H54 (cell line): ENCODE results near the gene NEMP2.
"Not testable (repeated sequence)": the region's sequence is repeated elsewhere in the genome, so short reads cannot be mapped to it uniquely, and the experiment has no call there.

Experiments used
- DNase-seq: peaks from one replicate; pipeline ENCODE4 v3.0.0; 2011; ENCODE audit warnings: low spot score, mixed read lengths; ENCODE audit not compliant: insufficient read length
- FAIRE-seq: peaks from 3 replicates; lab custom pipeline; 2011; peaks lifted over from hg19 to GRCh38; lab: Jason Lieb, UNC
- POLR2A ChIP-seq: IDR thresholded peaks from 2 replicates; pipeline ENCODE4 v1.6.1; 2011; ENCODE audit warnings: low read depth, mild to moderate bottlenecking, low read length

NEMP2 gene

DNA sequence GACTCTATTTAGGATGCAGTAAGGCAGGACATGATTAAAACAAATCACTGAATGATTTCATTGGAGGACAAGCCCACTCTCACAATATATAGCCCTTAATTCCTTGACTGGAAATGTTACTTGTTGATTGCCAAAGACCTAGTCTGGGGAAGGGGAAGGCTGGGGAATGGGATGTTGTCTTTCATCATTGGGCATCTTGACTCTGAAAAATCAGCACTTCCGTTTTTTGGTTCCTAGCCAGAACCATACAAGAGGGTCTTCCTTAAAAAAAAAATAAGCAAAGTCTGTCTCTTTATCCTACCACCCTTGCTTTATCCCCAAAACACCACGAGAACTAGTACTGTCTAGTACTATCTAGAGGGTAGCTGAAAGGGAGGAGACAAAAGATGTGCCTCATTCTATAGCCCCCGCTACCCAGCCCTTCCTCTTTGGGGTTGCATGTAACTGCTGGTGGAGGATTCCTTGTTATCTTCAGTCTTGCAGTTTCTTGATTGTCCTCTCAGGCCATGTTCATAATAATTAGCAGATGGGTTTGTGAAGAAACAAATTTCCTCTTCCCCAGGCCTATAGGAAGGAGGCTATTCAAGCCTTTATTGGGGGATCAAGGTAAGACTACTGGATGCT is 55.8 kb downstream of the NEMP2 start:
- FAIRE-seq (no peak), DNase-seq (no peak)
- no peak for TF ChIP-seq POLR2A

DNA sequence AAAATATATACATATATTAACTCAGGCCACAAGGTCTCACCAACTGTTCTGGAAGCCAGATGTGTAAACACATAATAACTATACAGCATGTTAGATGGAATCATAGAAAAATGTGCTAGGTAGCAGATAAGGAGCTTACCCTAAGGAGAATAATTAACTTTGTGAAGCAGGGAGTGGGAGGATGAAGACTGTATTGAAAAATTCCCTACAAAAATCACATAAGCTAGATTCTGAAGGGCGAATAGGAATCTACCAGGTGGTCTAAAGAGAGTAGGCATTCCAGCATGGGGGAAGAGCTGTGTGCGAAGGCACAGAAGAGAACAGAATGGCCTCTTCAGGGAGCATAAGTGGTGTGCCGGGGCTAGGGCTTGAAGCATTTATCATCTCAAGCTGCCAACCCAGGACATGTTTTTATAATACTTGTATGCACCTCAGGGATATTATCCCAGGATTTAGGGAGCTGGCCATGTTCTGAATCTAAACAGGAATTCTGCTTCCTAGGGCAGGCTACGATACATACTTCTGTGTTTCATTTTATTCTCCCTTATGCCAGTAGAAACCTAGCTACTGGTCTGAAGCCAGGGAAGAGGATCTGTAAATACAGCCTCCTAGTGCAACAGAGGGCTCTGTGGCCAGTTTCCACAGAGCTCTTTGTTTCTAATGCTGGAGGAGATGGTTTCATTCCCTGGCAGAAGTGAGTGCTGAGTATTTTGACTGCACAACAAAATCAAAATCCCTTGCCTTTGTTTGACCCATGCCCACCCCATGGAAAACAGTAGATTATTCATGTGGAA is 56.7 kb downstream of the NEMP2 start:
- TF ChIP-seq POLR2A: no peak
- FAIRE-seq (no peak), DNase-seq (no peak)

DNA sequence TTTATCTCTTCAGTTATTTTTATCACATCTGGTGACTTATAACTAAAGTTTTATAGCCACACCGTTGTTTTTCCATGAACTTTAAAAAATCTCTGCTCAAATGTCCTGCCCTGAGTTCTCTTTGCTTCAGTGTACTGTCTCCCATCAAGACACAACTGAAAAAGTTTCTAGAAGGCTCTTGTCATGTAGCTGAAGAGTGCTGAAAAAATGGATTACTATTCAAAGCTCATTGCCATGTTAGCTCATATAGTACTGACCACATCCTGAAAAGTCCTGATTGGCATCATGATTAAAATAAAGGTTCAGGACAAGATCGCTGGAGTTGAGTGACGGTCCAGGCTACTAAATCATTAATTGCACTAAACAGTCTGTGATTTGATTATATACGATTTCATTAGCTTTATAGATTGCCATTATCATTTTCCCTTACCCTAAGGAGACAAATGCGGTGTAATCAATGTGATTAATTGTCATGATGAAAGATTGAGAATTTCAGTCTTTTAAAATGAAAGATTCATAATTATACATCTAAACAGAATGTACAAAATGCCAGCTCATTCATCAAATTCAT is 64.2 kb downstream of the NEMP2 start:
- DNase-seq (no peak), FAIRE-seq (no peak)
- no peak for TF ChIP-seq POLR2A

DNA sequence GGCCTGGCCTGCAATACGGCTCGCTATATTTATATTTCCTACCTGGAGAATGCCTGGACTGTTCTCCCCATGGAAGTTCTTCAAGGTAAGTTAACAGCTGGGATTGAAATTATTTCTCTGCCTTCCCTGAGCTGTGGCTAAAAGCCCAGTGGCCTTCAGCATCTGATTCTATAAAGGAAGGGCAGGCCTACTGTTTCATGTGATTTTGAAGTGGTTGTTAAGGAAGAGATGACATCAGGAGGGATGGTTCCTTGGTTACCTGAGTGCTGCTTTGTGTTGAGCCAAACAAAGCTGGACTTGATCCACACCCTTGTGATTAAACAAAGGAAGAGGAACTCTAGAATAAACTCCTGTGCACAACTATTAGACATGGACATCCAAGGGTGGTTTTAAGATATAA is 64.8 kb downstream of the NEMP2 start:
- no peak for TF ChIP-seq POLR2A
- no peak for DNase-seq
- no peak for FAIRE-seq

DNA sequence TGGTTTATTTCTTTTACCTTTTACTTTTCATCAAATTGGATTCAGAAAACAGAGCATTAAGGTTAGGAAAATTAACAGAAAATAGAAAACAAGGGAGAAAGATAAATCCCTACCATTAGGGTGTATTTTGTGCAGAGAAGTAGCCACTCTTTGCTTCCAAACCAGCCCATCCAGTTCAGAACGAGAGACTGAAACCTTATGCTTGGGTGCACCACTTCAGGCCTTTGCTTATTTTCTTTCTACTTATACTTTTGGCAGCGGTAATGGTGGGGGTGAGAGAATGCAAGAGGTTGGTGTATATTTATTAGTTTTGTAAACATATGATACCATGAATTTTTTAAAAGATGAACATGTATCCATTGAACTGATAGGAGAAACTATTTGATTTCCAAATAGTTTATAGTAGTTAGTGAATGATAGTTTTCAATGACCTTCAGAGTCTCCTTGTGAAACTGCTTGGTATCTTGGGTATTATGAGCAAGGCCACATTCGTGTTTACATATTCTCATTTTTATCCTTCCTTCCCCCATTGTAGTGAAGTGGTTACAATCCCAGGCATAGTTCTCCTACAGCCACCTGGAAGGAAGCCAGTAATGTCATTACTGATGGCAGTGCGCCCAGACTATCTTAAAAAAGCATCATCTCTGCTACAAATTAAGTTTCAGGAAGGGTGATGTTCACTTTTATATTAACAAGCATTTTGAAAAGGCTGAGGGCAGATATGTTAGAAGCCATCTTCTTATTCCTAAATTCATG is 65.5 kb downstream of the NEMP2 start:
- TF ChIP-seq POLR2A: no peak
- DNase-seq (peak; percentile 44), FAIRE-seq (peak; percentile 92)

DNA sequence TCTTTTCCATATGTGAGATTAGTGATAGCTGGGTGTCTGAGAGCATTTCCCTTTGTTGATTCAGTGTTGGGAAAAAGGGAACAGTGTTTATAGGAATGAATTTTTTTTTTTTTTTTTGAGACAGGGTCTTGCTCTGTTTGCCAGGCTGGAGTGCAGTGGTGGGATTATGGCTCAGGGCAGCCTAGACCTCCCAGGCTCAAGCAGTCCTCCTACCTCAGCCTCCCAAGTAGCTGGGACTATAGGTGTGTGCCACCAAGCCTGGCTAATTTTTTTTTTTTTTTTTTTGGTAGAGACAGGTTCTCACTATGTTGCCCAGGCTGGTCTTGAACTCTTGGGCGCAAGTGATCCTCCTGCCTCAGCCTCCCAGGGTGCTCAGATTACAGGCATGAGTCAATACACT is 66.2 kb downstream of the NEMP2 start:
- not testable (repeated sequence) for FAIRE-seq, DNase-seq

DNA sequence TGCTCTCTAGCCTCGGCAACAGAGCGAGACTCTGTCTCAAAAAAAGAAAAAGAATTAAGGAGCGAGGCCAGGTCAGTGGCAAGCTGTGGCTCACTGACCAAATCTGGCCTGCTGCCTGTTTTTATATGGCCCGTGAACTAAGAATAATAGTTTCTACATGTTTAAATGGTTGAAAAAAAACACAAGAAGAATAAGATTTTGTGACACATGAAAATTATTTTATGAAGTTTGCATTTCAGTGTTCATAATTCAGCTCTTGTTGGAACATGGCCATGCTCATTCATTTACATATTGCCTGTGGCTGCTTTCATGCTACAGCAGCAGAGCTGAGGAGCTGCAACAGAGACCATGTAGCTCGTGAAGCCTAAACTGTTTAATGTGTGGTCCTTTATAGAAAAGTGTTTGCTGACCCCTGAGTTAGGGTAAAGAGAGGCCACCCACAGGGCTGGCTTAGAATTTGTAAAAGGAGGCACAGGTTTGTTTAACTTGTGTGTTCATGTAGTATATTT is 66.9 kb downstream of the NEMP2 start:
- FAIRE-seq: no peak
- DNase-seq: no peak
- no peak for TF ChIP-seq POLR2A

DNA sequence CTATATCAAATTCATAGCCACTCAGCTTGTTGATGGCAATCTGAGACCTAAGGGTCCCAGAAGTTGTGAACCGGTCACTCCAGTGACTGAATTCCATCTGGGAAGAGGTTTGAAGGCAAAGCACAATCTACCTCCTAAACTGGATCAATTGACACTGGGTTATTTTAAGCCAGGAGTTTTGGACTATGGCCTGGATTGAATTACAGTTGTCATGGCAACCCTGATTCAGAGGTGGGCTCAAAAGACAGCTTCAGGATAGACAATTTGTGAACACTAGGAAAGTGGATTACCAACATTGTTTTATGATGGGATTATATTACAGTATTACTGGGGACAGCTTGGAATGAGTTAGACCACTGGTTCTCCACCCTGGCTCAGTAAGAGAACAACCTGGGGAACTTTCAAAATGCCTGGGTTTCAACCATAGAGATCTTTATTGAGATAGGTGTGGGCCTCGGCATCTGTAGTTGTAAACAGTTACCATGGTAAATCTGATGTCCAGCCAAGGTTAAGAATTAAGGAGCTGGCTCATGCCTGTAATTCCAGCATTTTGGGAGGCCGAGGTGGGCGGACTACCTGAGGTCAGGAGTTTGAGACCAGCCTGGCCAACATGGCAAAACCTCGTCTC is 67.6 kb downstream of the NEMP2 start:
- FAIRE-seq (no peak), DNase-seq (no peak)
- TF ChIP-seq POLR2A: no peak

DNA sequence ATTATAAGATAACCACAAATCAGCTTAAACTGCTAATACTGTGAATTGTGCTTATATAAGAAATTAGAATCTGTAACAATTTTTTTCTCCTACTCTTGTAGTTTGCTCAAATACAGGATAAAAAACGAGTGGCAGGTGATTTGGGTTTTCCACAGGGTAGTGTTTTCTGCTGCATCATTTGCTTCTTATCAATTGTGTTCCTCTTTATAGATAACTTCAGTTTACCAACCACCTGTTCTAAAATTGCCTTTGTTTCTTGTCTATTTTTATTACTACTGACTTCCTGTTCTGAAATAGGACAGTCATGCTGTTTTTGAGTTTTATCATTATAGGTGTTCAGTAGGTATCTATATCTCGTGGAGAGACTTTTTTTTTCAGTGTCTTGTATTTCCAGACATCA is 69.5 kb downstream of the NEMP2 start:
- TF ChIP-seq POLR2A: no peak
- no peak for FAIRE-seq
- no peak for DNase-seq

DNA sequence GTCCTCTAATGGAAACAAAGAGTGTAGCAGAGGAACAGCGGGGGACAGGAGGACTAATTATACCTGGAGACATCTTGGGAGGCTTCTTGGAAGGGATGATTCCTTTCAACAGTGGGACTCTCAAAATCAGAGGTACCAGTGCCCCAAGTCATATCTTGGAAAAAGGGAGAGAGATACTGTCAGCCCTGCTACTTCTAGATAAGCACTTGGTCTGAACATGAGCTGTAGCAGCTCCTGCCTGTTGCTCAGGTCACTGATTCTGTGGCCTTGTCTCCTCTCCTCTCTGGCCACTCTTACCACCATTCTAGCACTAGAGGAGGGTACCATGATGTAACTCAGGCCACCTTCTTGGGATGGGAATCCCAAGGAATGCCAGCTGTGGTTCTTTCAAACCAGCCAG is 71.9 kb downstream of the NEMP2 start:
- no peak for TF ChIP-seq POLR2A
- FAIRE-seq: no peak
- no peak for DNase-seq

DNA sequence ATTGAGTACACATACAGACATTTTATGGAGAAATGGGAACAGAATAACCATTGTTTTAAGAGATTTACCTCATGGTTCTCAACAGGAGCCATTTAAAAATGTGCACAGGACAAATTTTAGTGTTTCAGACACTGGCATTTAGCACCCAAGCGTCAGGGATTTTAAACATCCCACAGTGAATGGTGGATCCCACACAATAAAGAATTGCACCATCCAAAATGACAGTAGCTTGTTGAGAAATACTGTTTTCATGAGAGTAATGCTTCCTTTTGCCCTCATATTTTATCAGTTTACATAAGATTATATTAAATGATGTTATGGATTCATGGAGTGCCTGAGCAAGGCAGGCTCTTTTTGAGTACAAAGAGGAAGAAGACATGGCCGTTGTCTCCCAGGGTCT is 72.3 kb downstream of the NEMP2 start:
- no peak for DNase-seq
- no peak for TF ChIP-seq POLR2A
- no peak for FAIRE-seq

DNA sequence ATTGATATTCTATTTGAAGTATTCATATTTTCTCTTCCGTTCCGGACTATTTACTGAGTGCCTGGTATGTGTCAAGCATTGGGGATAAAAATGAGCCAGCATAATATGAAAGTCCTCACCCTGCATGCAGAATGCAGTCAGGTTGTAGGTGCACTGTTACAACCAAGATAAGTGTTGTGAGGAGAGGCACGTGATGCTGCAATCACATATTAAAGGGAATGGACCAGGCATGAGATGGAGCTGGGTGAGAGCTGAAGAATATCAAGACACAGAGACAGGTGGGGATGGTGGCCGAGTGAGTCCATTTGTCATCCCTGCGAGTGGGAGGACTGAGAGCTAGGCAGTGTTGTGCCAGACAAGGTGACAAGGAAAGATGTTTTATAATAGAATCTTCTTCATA is 74.0 kb downstream of the NEMP2 start:
- DNase-seq (no peak), FAIRE-seq (no peak)
- no peak for TF ChIP-seq POLR2A

DNA sequence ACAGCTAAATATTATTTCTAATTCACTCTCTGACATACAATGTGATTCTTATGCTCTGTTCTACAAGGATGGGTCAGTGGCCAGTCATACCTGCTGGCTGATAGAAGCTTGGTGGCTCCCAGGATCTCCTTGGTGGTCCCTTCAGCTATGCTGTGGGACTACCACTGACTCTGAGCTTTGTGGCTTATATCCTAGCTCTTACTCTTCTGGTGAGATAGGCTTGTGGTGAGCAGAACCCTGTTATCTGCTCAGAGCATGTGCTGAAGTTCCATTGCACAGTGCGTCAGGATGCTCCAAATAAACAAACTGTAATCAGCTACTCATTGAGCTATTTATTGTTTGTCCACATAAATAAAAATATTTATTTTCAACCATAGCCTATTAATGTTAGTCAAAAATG is 74.6 kb downstream of the NEMP2 start:
- DNase-seq: no peak
- no peak for FAIRE-seq
- TF ChIP-seq POLR2A: no peak
